ENCODE results near the gene FMN1. TPM values are rescaled to one million over a fixed set of nuclear protein-coding genes. Genes with fewer than 3 reads are reported as not detected.

Gene FMN1
- total RNA-seq, 2 donors from 2014 or later: 26.9 to 27.5 TPM

- ATAC-seq (ENCODE audit: insufficient number of reproducible peaks, low FRiP score, low read depth): no peak
- no peaks in the 10 kb centered on the region for H3K9me3 ChIP-seq
- no peak overlapping the region for H3K27ac ChIP-seq
- no peak for DNase-seq (ENCODE audit: low spot score)
- no peaks in the 10 kb centered on the region for H3K27me3 ChIP-seq (replicated peaks; ENCODE audit: insufficient read depth)
- no peak overlapping the region for H3K4me3 ChIP-seq
- no peaks in the 10 kb centered on the region for H3K36me3 ChIP-seq
- no peak for TF ChIP-seq CTCF (IDR thresholded peaks at IDR 0.05)
- H3K4me1 ChIP-seq (ENCODE audit: control insufficient read depth in 1 of 2, low read depth in 2 of 2): peaks cover 0 to 5% of the 10 kb centered on the region in 2 donors
Observed at GRCh38 chr15:33029109-33029652, 165.3 kb downstream of the FMN1 start.

- no peak for ATAC-seq (ENCODE audit: insufficient number of reproducible peaks, low FRiP score, low read depth)
- no peak for TF ChIP-seq CTCF (IDR thresholded peaks at IDR 0.05)
- no peaks in the 10 kb centered on the region for H3K36me3 ChIP-seq
- no peak overlapping the region for H3K4me3 ChIP-seq
- H3K27ac ChIP-seq: no peak overlapping the region
- H3K9me3 ChIP-seq: no peaks in the 10 kb centered on the region
- no peak for DNase-seq (ENCODE audit: low spot score)
- H3K4me1 ChIP-seq (ENCODE audit: control insufficient read depth in 1 of 2, low read depth in 2 of 2): peaks cover 0 to 5% of the 10 kb centered on the region in 2 donors
- no peaks in the 10 kb centered on the region for H3K27me3 ChIP-seq (replicated peaks; ENCODE audit: insufficient read depth)
Observed at GRCh38 chr15:33028495-33028894, 166.0 kb downstream of the FMN1 start.

- Histone ChIP-seq H3K4me3 (no peak overlapping the region), H3K27ac (no peak overlapping the region), H3K9me3 (no peaks in the 10 kb centered on the region), H3K4me1 (ENCODE audit: control insufficient read depth in 1 of 2, low read depth in 2 of 2) (peaks cover 0 to 9% of the 10 kb centered on the region in 2 donors), H3K36me3 (no peaks in the 10 kb centered on the region), H3K27me3 (replicated peaks; ENCODE audit: insufficient read depth) (no peaks in the 10 kb centered on the region)
- TF ChIP-seq CTCF (IDR thresholded peaks at IDR 0.05): no peak
- no peak for DNase-seq (ENCODE audit: low spot score)
- no peak for ATAC-seq (ENCODE audit: insufficient number of reproducible peaks, low FRiP score, low read depth)
Observed at GRCh38 chr15:33027306-33028035, 167.0 kb downstream of the FMN1 start.

GRCh38 chr15:33026614-33027013 is 167.9 kb downstream of the FMN1 start:
- TF ChIP-seq CTCF (IDR thresholded peaks at IDR 0.05): no peak
- Histone ChIP-seq H3K36me3 (no peaks in the 10 kb centered on the region), H3K27me3 (replicated peaks; ENCODE audit: insufficient read depth) (no peaks in the 10 kb centered on the region), H3K4me3 (no peak overlapping the region), H3K9me3 (no peaks in the 10 kb centered on the region), H3K27ac (no peak overlapping the region), H3K4me1 (ENCODE audit: control insufficient read depth in 1 of 2, low read depth in 2 of 2) (peaks cover 0 to 15% of the 10 kb centered on the region in 2 donors)
- ATAC-seq (ENCODE audit: insufficient number of reproducible peaks, low FRiP score, low read depth): no peak
- DNase-seq (ENCODE audit: low spot score): no peak

- no peak for TF ChIP-seq CTCF (IDR thresholded peaks at IDR 0.05)
- H3K27me3 ChIP-seq (replicated peaks; ENCODE audit: insufficient read depth): no peaks in the 10 kb centered on the region
- ATAC-seq (ENCODE audit: insufficient number of reproducible peaks, low FRiP score, low read depth): no peak
- no peak overlapping the region for H3K4me3 ChIP-seq
- peaks cover 0 to 15% of the 10 kb centered on the region in 2 donors for H3K4me1 ChIP-seq (ENCODE audit: control insufficient read depth in 1 of 2, low read depth in 2 of 2)
- H3K9me3 ChIP-seq: no peaks in the 10 kb centered on the region
- H3K27ac ChIP-seq: peak overlapping the region in 1 of 2 donors; percentile 11
- no peaks in the 10 kb centered on the region for H3K36me3 ChIP-seq
- no peak for DNase-seq (ENCODE audit: low spot score)
Observed at GRCh38 chr15:33022629-33023028, 171.9 kb downstream of the FMN1 start.
